ENCODE measurements around the gene ROCK2.

GRCh38 chr2:11243512-11243911 lies 100.9 kb downstream of the ROCK2 start:
- TF ChIP-seq POLR2A (IDR thresholded peaks at IDR 0.05; ENCODE audit: low read length): no peak
- TF ChIP-seq GATA1 (IDR thresholded peaks at IDR 0.05; ENCODE audit: low read depth, low read length): no peak
